GM21526 (cell line): ENCODE results near the gene PSD2.
"Not testable (repeated sequence)": the region's sequence is repeated elsewhere in the genome, so short reads cannot be mapped to it uniquely, and the experiment has no call there.

Experiments
- ATAC-seq: cut with Tn5 transposase; IDR thresholded peaks from one replicate; pipeline ENCODE4 v1.9.1; 2021; ENCODE audit warnings: moderate library complexity; ENCODE audit not compliant: unreplicated experiment, low FRiP score

Gene PSD2

DNA sequence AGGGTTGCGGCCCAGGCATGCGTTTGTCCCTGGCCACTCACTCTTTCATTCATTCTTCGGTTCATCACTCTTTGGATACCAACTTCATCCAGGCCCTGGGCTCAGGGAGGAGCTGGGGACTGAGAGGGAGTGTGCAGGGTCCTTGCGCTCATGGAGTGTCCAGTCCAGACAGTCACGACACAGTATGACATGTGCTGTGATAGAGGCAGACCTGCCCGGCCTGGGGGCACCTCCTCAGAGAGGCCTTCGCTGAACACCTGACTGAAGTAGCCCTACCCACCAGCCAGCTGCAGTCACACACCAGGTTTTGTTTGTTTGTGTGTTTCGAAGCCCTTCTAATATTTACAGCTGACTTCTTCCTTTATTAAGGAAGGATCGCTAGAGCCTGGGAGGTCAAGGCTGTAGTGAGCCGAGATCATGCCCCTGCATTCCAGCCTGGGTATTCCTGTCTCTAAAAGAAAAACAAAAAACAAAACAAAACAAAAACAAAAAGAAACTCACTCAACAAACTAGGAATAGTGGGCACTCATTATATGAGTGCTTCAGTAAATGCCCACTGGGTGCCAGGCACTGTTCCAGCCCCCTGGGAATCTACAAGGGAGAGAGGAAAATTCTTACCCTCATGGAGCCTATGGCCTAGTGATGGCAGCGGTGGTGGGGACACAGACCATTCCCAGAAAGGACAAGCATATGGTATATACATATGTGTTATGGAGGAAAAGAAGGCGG is 6.3 kb upstream of the PSD2 start:
- ATAC-seq, result no peak

DNA sequence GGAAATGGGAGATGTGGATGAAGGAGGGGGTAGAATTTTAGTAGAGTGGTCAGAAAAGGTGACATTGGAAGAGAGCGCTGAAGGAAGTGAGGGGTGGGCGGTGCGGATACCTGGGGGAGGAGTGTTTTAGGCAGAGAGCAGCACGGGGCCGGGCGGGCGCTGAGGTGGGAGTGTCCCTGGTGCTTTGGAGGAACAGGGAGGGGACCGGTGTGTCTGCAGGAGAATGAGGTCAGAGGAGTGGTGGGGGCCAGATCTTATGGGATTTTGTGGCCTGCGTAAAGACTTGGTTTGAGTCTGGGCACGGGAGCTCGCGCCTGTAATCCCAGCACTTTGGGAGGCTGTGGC is 5.8 kb upstream of the PSD2 start:
- no peak for ATAC-seq

- no peak for ATAC-seq
Observed at GRCh38 chr5:139792218-139792617, 3.4 kb upstream of the PSD2 start.

DNA sequence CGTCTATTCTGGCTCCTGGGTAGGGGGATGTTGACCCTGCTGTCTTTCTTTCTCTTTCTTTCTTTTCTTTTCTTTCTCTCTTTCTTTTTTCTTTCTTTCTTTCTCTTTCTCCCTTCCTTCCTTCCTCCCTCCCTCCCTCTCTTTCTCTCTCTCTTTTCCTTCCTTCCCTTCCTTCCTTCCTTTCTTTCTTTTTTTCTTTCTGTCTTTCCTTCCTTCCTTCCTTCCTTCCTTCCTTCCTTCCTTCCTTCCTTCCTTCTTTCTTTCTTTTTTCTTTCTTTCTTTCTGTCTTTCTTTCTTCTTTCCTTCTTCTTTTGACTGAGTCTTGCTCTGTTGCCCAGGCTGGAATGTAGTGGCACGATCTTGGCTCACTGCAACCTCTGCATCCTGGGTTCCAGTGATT is 3.0 kb upstream of the PSD2 start:
- ATAC-seq, result not testable (repeated sequence)

DNA sequence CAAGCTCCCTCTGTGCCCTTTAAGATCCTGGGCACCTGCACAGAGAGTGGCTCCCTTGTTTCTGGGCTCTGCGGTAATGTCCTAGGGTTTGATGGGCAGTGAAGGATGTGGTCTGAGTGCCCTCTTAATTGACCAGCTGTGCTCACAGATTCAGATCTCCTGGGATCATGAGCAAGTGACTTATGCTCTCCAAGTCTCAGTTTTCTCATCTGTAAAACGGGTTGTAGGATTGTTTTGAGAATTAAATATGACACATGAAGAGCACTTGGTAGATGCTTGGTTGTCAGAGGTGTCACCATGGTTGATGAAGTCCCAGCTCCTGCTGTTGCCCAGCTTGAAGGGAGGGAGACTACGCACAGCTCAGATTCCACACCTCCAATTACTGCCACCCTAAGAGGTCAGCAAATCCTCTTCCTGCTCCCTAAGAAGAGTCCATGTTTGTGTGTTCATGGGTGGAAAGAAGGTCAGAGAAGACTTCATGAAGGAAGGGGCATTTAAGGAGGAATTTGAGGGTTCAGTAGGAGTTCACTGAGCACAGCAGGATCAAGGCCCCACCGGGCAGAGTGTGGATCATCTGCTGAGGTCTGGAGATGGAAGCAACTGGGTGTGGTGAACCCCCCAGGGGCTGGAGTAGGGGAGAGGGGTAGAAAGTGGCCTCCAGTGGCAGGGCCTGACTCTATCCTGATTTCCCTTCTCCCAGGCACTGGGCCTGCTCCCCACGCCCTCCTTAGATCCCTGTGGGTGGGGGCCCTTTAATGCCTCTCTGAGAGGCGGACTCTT is 1.4 kb upstream of the PSD2 start:
- ATAC-seq, result no peak

DNA sequence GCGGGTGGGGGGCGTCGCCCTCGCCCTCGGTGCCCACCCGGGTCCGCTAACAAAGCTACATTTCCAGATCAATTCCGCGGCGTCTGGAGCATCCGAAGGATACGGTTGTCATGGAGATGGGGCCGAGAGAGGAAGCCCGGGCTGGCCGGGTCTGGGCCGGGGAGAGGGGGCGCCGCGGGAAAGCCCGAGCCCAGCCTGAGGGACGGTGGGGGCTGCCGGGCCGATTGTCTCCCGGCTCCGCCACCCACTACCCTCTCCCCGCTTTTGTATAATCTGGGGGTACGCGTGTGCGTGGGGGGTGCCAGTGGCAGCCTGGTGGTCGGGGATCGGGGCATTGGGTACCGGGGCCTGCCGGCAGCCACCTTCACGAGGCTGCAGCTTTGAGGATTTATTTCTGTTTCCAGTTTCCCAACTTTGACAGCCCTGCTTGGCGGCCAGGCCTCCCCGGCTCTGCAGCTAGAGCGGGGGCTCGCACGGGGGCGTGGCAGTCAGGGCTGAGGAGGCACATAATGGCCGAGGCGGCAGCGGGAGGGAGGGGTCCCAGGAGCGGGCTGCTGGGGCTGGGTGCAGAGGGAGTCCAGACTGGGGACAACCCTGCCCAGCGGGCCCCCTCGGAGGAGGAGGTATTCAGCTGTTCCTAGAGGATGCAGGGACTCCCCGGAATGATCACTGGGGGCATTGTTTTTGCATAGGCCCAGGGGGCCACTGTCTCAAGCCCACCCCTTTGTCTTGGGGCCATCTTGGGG is 626 bp downstream of the PSD2 start:
- ATAC-seq, result no peak

GRCh38 chr5:139797335-139797734 is 1.7 kb downstream of the PSD2 start:
- no peak for ATAC-seq

DNA sequence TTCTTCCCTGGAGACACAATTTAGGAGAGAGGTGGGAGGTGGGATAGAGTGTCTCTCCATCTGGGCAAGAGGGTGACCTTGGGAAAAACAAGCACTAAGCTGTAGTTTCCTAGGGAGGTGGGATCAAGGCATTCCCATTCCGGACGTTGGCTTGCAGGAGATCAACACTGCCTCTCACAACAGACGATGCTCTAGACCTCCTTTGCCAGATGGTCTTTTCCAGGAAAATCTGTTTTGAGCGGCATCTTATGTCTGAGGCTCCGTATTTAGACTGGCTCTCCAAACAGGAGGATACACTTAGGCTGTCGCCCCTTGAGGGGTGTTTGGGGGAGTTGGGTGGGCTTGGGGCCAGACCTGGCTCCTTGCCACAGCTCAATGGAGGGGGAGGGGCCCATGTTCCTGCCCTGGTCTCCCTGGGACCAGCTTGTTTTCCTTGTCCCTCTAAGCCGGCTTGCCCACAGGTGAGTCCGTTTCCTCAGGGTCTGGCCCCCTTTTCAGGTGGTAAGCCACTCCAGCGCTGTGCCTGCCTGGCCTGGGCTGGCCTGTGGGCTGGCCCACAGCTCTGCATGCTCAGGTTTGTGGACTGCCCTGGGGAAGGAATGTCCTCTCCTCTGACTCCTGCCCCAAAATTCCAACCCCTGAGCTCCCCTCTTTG is 2.4 kb downstream of the PSD2 start:
- ATAC-seq, result no peak

DNA sequence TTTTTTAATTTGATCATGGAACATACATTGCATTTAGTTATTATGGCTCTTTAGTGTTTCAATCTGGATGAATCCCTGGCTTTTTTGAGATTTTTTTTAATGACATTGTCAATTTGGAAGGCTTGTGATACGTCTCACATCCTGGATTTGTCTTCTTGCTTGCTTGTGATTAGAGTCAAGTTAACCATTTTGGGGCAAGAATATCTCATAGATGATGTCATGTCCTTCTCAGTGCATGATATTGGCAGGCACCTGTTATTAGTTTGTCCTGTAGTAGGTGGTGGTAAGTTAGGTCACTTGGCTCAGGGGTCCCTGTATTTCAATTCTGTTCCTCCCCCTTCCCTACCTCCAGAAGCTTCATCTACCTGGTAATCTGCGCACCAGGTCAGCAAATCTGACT is 3.3 kb downstream of the PSD2 start:
- ATAC-seq, result no peak

GRCh38 chr5:139799359-139799758 is 3.8 kb downstream of the PSD2 start:
- ATAC-seq, result no peak

GRCh38 chr5:139803978-139804377 is 8.4 kb downstream of the PSD2 start:
- ATAC-seq, result no peak

DNA sequence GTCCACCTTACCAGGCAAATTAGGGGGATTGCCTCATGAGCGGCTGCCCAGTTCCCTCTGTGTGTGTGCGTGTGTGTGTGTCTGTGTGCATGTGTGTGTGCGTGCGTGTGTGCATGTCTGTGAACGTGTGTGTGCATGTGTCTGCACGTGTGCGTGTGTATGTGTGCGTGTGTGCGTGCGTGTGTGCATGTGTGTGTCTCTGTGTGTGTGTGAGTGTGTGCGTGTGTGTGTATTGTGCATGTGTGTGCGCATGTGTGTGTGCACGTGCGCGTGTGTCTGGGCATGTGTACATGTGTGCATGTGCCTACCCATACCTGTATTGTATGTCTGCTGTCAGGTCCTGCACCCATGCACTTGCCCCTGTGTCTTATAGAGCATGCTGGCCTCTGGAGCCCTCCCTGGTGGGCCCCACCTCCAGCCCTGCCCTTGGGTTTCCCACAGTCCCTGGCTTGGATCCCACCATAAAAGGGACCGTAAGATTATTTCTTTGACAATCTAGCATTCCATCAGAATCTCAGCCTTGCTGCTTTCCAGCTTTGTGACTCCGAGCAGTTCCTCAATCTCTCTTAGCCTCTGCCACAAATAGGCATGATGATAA is 9.3 kb downstream of the PSD2 start:
- ATAC-seq, result no peak

GRCh38 chr5:139805545-139805944 is 9.9 kb downstream of the PSD2 start:
- ATAC-seq, result no peak

DNA sequence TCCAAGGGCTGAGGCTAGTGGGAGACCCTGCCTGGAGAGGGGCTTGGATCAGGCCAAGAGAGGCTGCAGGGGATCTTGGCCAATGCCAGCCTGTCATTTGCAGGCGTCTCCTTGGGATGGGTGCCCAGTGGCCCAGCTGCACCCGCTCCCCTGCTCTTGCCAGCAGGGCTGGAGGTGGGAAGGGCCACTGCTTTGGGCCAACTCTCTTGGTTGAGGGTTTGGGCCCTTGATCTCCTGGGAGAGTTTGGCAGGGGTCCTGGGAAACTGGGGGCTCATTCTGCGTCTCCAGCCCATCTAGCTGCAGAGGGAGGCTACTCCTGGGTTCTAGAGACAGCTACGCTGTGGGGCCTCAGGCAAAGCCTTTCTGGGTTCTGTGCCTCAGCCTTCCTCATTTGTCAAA is 10.5 kb downstream of the PSD2 start:
- no peak for ATAC-seq

DNA sequence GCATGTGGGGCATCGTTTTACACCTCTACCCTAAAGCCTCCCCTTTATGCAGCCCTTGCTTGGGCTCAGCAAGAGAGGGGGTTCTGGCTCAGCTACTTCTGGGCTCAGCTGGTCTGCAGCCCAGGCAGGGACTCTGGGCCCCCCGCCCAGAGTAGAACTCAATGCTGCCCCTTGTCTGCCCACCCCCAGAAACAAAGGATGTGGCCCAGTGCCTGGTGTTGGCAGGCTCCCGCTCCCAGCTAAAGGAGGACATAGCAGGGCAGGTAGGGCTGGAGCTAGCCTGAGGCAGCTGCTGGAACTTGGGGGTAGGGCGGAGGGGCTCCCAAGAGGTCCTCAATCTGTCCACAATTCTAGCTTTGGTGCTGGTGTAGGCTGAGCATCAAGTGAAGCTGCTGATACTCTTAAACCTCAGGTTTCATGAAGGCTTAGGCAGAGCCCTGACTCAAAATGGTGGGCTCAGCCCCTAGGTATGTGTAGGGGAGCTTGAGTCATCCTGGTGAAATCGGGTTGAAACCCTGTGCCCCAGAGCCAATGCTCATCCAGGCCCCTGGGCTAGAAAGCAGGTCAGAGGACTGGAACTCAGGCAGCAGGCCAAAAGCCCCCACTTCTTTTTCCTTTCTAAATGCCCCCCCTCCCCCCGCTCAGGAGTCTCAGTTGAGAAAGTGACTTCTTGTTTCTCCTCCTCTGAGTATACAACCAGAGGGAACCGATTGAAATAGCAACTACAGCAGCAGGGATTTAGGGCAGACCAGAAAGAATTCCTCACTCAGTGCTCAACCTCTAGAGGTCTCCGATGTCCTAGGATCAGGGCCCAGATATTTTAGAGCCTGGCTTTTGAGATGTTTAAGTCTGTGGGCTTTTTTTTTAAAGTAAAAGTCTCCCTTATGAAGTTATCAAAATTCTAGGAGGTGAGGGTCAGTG is 11.4 kb downstream of the PSD2 start:
- no peak for ATAC-seq

GRCh38 chr5:139807647-139808030 is 12.0 kb downstream of the PSD2 start:
- no peak for ATAC-seq

- ATAC-seq, result no peak
Observed at GRCh38 chr5:139808481-139809330, 13.1 kb downstream of the PSD2 start.

DNA sequence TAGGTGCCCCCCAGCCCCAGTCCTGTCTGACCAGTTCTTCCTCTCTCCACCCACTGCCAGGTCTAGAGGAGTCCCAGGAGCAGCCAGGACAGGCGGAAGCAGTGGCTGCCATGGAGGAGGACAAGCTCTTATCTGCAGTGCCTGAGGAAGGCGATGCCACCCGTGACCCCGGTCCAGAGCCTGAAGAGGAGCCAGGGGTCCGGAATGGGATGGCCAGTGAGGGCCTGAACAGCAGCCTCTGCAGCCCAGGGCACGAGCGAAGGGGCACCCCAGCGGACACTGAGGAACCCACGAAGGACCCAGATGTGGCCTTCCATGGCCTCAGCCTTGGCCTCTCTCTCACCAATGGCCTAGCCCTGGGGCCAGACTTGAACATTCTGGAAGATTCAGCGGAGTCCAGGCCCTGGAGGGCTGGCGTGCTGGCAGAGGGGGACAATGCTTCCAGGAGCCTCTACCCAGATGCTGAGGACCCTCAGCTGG is 13.8 kb downstream of the PSD2 start:
- no peak for ATAC-seq
